ENCODE results near the gene ICA1L.

Gene ICA1L

DNA sequence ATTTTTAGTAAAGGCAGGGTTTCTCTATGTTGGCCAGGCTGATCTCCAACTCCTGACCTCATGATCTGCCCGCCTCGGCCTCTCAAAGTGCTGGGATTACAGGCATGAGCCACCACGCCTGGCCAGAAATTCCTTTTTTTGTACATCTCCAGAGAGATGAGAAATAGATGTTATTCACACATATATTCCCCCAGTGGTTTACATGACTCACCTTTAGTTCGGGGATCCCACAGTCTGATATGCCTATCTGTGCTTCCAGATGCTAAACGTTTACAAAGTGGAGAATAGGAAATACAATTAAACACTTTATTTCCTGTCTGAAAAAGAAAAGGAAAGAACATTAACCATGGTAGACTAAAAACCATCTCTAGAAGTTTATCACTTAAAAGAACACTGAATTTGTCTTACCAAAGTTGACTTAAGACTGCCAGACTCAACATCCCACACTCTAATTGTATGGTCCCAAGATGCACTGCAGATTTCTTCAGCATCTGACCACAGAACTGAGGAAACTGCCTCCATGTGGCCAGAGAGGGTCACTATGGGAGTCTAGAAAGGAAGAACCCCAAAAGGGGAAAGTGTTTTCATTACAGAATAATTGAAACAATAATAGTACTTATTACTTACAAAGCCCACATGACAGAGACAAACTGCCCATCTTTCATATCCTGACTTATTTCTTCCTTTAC, 12.6 kb upstream of the ICA1L start:
- no peaks in the 10 kb centered on the region for H3K27me3 ChIP-seq
- DNase-seq, result no peak
- TF ChIP-seq, protein P1, sequence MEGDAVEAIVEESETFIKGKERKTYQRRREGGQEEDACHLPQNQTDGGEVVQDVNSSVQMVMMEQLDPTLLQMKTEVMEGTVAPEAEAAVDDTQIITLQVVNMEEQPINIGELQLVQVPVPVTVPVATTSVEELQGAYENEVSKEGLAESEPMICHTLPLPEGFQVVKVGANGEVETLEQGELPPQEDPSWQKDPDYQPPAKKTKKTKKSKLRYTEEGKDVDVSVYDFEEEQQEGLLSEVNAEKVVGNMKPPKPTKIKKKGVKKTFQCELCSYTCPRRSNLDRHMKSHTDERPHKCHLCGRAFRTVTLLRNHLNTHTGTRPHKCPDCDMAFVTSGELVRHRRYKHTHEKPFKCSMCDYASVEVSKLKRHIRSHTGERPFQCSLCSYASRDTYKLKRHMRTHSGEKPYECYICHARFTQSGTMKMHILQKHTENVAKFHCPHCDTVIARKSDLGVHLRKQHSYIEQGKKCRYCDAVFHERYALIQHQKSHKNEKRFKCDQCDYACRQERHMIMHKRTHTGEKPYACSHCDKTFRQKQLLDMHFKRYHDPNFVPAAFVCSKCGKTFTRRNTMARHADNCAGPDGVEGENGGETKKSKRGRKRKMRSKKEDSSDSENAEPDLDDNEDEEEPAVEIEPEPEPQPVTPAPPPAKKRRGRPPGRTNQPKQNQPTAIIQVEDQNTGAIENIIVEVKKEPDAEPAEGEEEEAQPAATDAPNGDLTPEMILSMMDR (IDR thresholded peaks at IDR 0.05), result no peak
- H3K9me3 ChIP-seq, result no peaks in the 10 kb centered on the region
- peaks cover 7 to 56% (median 26%) of the 10 kb centered on the region in 3 donors for H3K36me3 ChIP-seq
- H3K27ac ChIP-seq, result no peak overlapping the region
- intact Hi-C loops (cut with DNase I; ENCODE audit: low total_unique reads), result no loop called here
- no peaks in the 10 kb centered on the region for H3K4me1 ChIP-seq
- no peak overlapping the region for H3K4me3 ChIP-seq

DNA sequence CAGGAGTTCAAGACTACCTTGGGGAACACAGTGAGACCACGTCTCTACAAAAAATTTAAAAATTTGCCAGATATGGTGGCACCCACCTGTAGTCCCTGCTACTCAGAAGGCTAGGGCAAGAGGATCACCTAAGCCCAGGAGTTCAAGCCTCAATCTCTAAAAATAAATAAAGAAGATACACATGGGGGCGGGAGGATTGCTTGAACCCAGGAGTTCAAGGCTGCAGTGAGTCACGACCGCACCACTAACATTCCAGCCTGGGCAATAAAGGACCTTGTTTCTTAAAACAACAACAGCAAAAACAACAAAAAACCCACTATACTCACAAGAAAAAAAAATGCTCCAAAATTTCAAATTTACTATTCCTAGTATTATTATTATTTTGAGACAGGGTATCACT, 10.0 kb upstream of the ICA1L start:
- Histone ChIP-seq H3K9me3 (no peaks in the 10 kb centered on the region), H3K4me3 (no peak overlapping the region), H3K36me3 (peaks cover 8 to 39% (median 21%) of the 10 kb centered on the region in 3 donors), H3K27ac (no peak overlapping the region), H3K27me3 (no peaks in the 10 kb centered on the region), H3K4me1 (no peaks in the 10 kb centered on the region)
- TF ChIP-seq, protein P1 (IDR thresholded peaks at IDR 0.05), result no peak
- intact Hi-C loops (cut with DNase I; ENCODE audit: low total_unique reads), result no loop called here
- no peak for DNase-seq

DNA sequence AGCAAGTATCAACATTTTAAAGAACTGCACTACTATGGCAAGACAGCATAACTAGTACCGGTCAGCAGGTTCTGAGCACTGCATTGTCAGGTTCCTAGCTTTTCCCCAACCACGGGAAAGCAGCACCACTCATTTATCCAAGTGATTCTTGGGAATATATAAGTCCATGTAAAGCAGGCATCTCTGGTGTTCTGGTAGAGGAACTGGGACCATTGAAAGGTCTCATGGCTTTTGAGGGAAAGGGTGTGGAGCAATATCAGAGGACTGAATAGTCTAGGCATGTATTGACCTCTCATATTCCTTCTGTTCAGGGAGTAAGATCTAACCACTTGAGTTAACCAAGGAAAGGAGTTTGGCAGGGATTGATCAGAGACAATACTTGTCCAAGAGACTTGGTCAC, 6.1 kb upstream of the ICA1L start:
- H3K27ac ChIP-seq, result no peak overlapping the region
- TF ChIP-seq, protein P1 (IDR thresholded peaks at IDR 0.05), result no peak
- H3K27me3 ChIP-seq, result no peaks in the 10 kb centered on the region
- intact Hi-C loops (cut with DNase I; ENCODE audit: low total_unique reads), result no loop called here
- DNase-seq, result no peak
- H3K4me1 ChIP-seq, result no peaks in the 10 kb centered on the region
- H3K36me3 ChIP-seq, result peaks cover 8 to 19% (median 9%) of the 10 kb centered on the region in 3 donors
- H3K9me3 ChIP-seq, result no peaks in the 10 kb centered on the region
- no peak overlapping the region for H3K4me3 ChIP-seq

DNA sequence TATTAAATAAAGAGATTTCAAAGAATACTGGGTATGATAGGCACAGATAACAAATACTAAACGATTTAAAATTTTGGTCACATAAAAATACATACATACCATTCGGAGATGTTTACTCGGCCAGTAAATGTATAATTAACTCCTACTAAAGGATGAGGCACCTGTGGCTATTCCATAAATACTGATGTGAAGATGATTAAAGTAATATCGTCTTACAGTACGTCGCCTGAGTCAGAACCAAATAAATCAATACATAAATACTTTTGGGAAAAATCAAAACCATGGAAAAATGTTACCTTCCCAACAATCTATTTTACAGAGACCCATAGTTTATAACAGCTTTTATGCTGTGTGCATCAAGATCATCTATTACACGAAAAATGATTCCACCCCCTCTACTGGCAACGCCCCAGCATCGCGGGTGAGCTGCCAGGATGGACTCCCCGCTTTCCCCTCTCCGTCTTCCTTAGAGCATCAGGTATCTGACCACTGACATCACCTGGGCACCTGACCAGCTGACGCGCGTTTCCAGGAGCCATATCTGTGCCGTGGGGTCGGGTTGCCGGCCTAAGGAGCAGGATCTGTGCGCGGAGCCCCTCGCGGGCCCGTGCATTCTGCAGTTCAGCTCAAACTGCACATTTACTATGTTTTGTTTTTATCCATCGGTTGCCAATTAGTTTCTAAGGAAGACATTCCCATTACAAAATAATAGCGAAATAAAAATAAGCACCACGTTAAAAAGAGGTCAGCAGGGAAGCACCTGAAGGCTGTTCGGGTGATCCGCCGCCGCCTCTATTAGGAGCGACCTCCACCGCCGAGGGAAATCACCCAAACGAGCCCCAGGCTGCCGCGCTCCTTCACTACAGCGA, 901 bp downstream of the ICA1L start:
- TF ChIP-seq, protein P1 (IDR thresholded peaks at IDR 0.05), result peak; percentile 14 to 26
- Histone ChIP-seq H3K27me3 (no peaks in the 10 kb centered on the region), H3K4me1 (peaks cover 0 to 7% (median 3%) of the 10 kb centered on the region in 4 donors), H3K27ac (peak overlapping the region; percentile 73 to 83), H3K36me3 (peaks cover 0 to 5% (median 0%) of the 10 kb centered on the region in 3 donors), H3K4me3 (peak overlapping the region; percentile 69 to 90), H3K9me3 (no peaks in the 10 kb centered on the region)
- DNase-seq, result peak; percentile 56 to 76
- intact Hi-C loops (cut with DNase I; ENCODE audit: low total_unique reads), result loop anchor here (2.0 kb wide), 1 partner anchor 282 kb away; no protein-coding TSS in a partner anchor

DNA sequence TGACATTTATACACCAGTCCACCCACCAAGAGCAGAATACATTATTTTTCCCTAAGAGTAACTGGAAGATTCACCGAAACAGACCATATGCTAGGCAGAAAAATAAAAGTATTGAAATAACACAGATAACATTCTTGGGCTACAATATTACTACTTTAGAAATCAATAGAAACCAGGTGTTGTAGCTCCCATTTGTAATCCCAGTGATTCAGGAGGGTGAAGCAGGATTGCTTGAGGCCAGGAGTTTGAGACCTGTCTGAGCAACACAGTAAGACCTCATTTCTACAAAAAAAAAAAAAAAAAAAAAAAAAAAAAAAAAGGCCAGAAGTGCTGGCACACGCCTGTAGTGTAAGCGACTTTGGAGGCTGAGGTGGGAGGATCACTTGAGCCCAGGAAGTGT, 9.6 kb downstream of the ICA1L start:
- TF ChIP-seq, protein P1 (IDR thresholded peaks at IDR 0.05), result no peak
- Histone ChIP-seq H3K9me3 (no peaks in the 10 kb centered on the region), H3K36me3 (peaks cover 0 to 5% (median 0%) of the 10 kb centered on the region in 3 donors), H3K27me3 (no peaks in the 10 kb centered on the region), H3K27ac (no peak overlapping the region), H3K4me3 (no peak overlapping the region), H3K4me1 (no peaks in the 10 kb centered on the region)
- DNase-seq, result no peak
- intact Hi-C loops (cut with DNase I; ENCODE audit: low total_unique reads), result no loop called here
